Breast epithelium (tissue), 4 donors: ENCODE measurements around the gene KCNAB3. TPM values are rescaled to one million over a fixed set of nuclear protein-coding genes. Genes with fewer than 3 reads are reported as not detected.

Source experiments
- DNase-seq, 2 donors: peaks; one replicate each; pipeline ENCODE4 v3.0.0-alpha.2; 2019; ENCODE audit warnings: low spot score in 2 of 2
- H3K27ac ChIP-seq, 2 donors: fragments of 200-600 bp; sonication (generic) in 1 of 2; one replicate each; pipeline ENCODE4 v1.5.1; 2016 to 2019; ENCODE audit warnings: mild to moderate bottlenecking in 1 of 2
- H3K27me3 ChIP-seq, 2 donors: fragments of 200-600 bp; sonication (generic) in 1 of 2; one replicate each; pipeline versions ENCODE4 v1.5.1 to v1.6.0; 2017 to 2019; ENCODE audit warnings: control low read depth in 1 of 2, mild to moderate bottlenecking in 1 of 2
- H3K36me3 ChIP-seq: fragments of 200-600 bp; one replicate; pipeline ENCODE4 v1.5.1; 2019
- H3K4me1 ChIP-seq, 2 donors: fragments of 200-600 bp; sonication (generic); one replicate each; pipeline ENCODE4 v1.5.1; 2016 to 2019; ENCODE audit warnings: control low read depth in 1 of 2
- H3K4me3 ChIP-seq, 3 donors: fragments of 200-600 bp; sonication (generic); 1 replicate in 2 of 3; 2 replicates in 1 of 3; pipeline ENCODE4 v1.5.1; 2016 to 2019; ENCODE audit warnings: mild to moderate bottlenecking in 3 of 3, moderate library complexity in 2 of 3
- H3K9me3 ChIP-seq, 2 donors: fragments of 200-600 bp; sonication (generic) in 1 of 2; one replicate each; pipeline ENCODE4 v1.5.1; 2016 to 2019; ENCODE audit warnings: control low read depth in 1 of 2
- CTCF ChIP-seq, 3 donors: fragments of 450-650 bp; IDR thresholded peaks; one replicate each; pipeline ENCODE4 v1.5.1; 2016 to 2017; ENCODE audit warnings: antibody characterized with exemption in 3 of 3, mild to moderate bottlenecking in 3 of 3, moderate library complexity in 3 of 3
- POLR2A ChIP-seq: fragments of 450-650 bp; IDR thresholded peaks from one replicate; pipeline ENCODE4 v1.6.1; 2016; ENCODE audit warnings: antibody characterized with exemption, mild to moderate bottlenecking, moderate library complexity
- POLR2AphosphoS5 ChIP-seq, 3 donors: sonication (generic); formaldehyde crosslinking; IDR thresholded peaks; one replicate each; pipeline ENCODE4 v1.6.1; 2017; ENCODE audit warnings: antibody characterized with exemption in 3 of 3
- intact Hi-C: fragments of 100-400 bp; cut with DNase I; formaldehyde crosslinking; loops from one replicate; pipeline ENCODE4 v1.15.1; 2023; ENCODE audit warnings: low total_unique reads
- total RNA-seq, 3 donors: library from RNA; depleted of rRNA; stranded (reverse); fragments of >200 nt; gene quantifications; one replicate each; pipeline ENCODE4 v1.1.0, GENCODE V29; 2016

The KCNAB3 gene
- total RNA-seq, 3 donors from 2014 or later, result 0.48 to 1.5 (median 1.3) TPM

- H3K9me3 ChIP-seq, result no peaks in the 10 kb centered on the region
- intact Hi-C loops, result no loop called here
- H3K27me3 ChIP-seq, result no peaks in the 10 kb centered on the region
- no peak for DNase-seq
- H3K4me3 ChIP-seq, result peak overlapping the region in 1 of 3 donors; percentile 93
- H3K4me1 ChIP-seq, result no peaks in the 10 kb centered on the region
- TF ChIP-seq POLR2AphosphoS5 (IDR thresholded peaks at IDR 0.05) (no peak), CTCF (IDR thresholded peaks at IDR 0.05) (no peak), POLR2A (no peak)
- peak overlapping the region; percentile 40 to 95 for H3K27ac ChIP-seq
- no peaks in the 10 kb centered on the region for H3K36me3 ChIP-seq
These were observed 47.0 kb downstream of the KCNAB3 start for GRCh38 chr17:7882629-7883028.

GRCh38 chr17:7882068-7882467 is 47.6 kb downstream of the KCNAB3 start:
- TF ChIP-seq POLR2AphosphoS5 (IDR thresholded peaks at IDR 0.05), result no peak
- TF ChIP-seq POLR2A, result no peak
- no peak for TF ChIP-seq CTCF (IDR thresholded peaks at IDR 0.05)
- no peaks in the 10 kb centered on the region for H3K4me1 ChIP-seq
- no peaks in the 10 kb centered on the region for H3K9me3 ChIP-seq
- H3K27ac ChIP-seq, result peak overlapping the region; percentile 56 to 95
- H3K36me3 ChIP-seq, result no peaks in the 10 kb centered on the region
- no peak overlapping the region for H3K4me3 ChIP-seq
- intact Hi-C loops, result no loop called here
- no peak for DNase-seq
- H3K27me3 ChIP-seq, result no peaks in the 10 kb centered on the region

GRCh38 chr17:7881276-7882054 is 48.2 kb downstream of the KCNAB3 start:
- no peak for DNase-seq
- H3K9me3 ChIP-seq, result no peaks in the 10 kb centered on the region
- no peaks in the 10 kb centered on the region for H3K27me3 ChIP-seq
- TF ChIP-seq POLR2AphosphoS5 (IDR thresholded peaks at IDR 0.05) (no peak), CTCF (IDR thresholded peaks at IDR 0.05) (no peak), POLR2A (no peak)
- H3K4me3 ChIP-seq, result no peak overlapping the region
- H3K4me1 ChIP-seq, result no peaks in the 10 kb centered on the region
- peak overlapping the region in 1 of 2 donors; percentile 95 for H3K27ac ChIP-seq
- H3K36me3 ChIP-seq, result no peaks in the 10 kb centered on the region
- intact Hi-C loops, result no loop called here

GRCh38 chr17:7880076-7880868 is 49.4 kb downstream of the KCNAB3 start:
- Histone ChIP-seq H3K9me3 (no peaks in the 10 kb centered on the region), H3K36me3 (no peaks in the 10 kb centered on the region), H3K4me1 (no peaks in the 10 kb centered on the region), H3K27me3 (no peaks in the 10 kb centered on the region), H3K4me3 (no peak overlapping the region), H3K27ac (no peak overlapping the region)
- intact Hi-C loops, result no loop called here
- TF ChIP-seq CTCF (IDR thresholded peaks at IDR 0.05) (no peak), POLR2A (no peak), POLR2AphosphoS5 (IDR thresholded peaks at IDR 0.05) (no peak)
- no peak for DNase-seq

- no peaks in the 10 kb centered on the region for H3K36me3 ChIP-seq
- no peaks in the 10 kb centered on the region for H3K4me1 ChIP-seq
- TF ChIP-seq POLR2A, result no peak
- TF ChIP-seq POLR2AphosphoS5 (IDR thresholded peaks at IDR 0.05), result no peak
- no peak for TF ChIP-seq CTCF (IDR thresholded peaks at IDR 0.05)
- H3K4me3 ChIP-seq, result no peak overlapping the region
- intact Hi-C loops, result no loop called here
- no peaks in the 10 kb centered on the region for H3K9me3 ChIP-seq
- H3K27ac ChIP-seq, result no peak overlapping the region
- no peaks in the 10 kb centered on the region for H3K27me3 ChIP-seq
- DNase-seq, result no peak
These were observed 51.4 kb downstream of the KCNAB3 start for GRCh38 chr17:7878234-7878633.
